Activated CD4-positive, alpha-beta memory T cell treated with anti-CD3 and anti-CD28 coated beads for 36 hours (primary cell): ENCODE data around the gene PSORS1C2. TPM values are rescaled to one million over a fixed set of nuclear protein-coding genes. Genes with fewer than 3 reads are reported as not detected.

Experiments
- total RNA-seq, 2 experiments: library from RNA; stranded (reverse); gene quantifications; one replicate each; pipeline ENCODE4 v1.2.3, GENCODE V29; 2021

Gene PSORS1C2
- total RNA-seq, 2 experiments from 2014 or later: not detected

Other genes with a start within 250 kb of the PSORS1C2 start
- 10 to 100 TPM; 35.2 to 39.2 TPM for gene GTF2H4, start 230.9 kb downstream of the PSORS1C2 start, total RNA-seq
- 10 to 100 TPM; 56.9 to 68.9 TPM for gene VARS2, start 224.8 kb downstream of the PSORS1C2 start, total RNA-seq
- not detected for gene SFTA2, start 206.9 kb downstream of the PSORS1C2 start, total RNA-seq
- gene MUCL3, start 198.1 kb downstream of the PSORS1C2 start, total RNA-seq: not detected
- gene MUC21, start 155.3 kb downstream of the PSORS1C2 start, total RNA-seq: not detected
- not detected for gene MUC22, start 128.6 kb downstream of the PSORS1C2 start, total RNA-seq
- gene C6orf15, start 26.5 kb downstream of the PSORS1C2 start, total RNA-seq: not detected
- not detected for gene PSORS1C1, start 24.3 kb downstream of the PSORS1C2 start, total RNA-seq
- gene CDSN, start 18.6 kb downstream of the PSORS1C2 start, total RNA-seq: not detected
- 10 to 100 TPM; 44.5 to 50.5 TPM for gene CCHCR1, start 18.7 kb upstream of the PSORS1C2 start, total RNA-seq
- 10 to 100 TPM; 93.0 to 93.1 TPM for gene TCF19, start 19.5 kb upstream of the PSORS1C2 start, total RNA-seq
- gene POU5F1, start 31.6 kb upstream of the PSORS1C2 start, total RNA-seq: under 1 TPM in 1 of 2 experiments, not detected in 1; 0.52 TPM
- gene HLA-C, start 133.0 kb upstream of the PSORS1C2 start, total RNA-seq: 100 to 1,000 TPM; 976 to 983 TPM
- 1,000 to 10,000 TPM; 3,016 to 3,060 TPM for gene HLA-B, start 218.1 kb upstream of the PSORS1C2 start, total RNA-seq